Loucy (cell line): ENCODE measurements around the gene PCSK5.

Experiments used
- H2AFZ ChIP-seq: fragments of 200-600 bp; sonication (generic); 2 replicates; pipeline ENCODE4 v1.6.0; 2016; ENCODE audit warnings: antibody characterized with exemption, mild to moderate bottlenecking, low read length, moderate library complexity
- H3F3A ChIP-seq: fragments of 200-600 bp; 2 replicates; pipeline ENCODE4 v1.6.0; 2016; ENCODE audit warnings: antibody characterized with exemption, low read depth, mild to moderate bottlenecking
- H3K27me3 ChIP-seq: fragments of 200-600 bp; sonication (generic); 2 replicates; pipeline ENCODE4 v1.6.1; 2014; ENCODE audit warnings: low read length, mild to moderate bottlenecking; ENCODE audit not compliant: insufficient read depth, poor library complexity, severe bottlenecking
- H3K36me3 ChIP-seq: fragments of 200-600 bp; sonication (generic); 2 replicates; pipeline ENCODE4 v1.6.1; 2016; ENCODE audit warnings: low read length; ENCODE audit not compliant: insufficient read depth
- H3K4me1 ChIP-seq: fragments of 200-600 bp; sonication (generic); 2 replicates; pipeline ENCODE4 v1.5.1; 2014; ENCODE audit warnings: low read length, mild to moderate bottlenecking; ENCODE audit not compliant: insufficient read depth, poor library complexity, severe bottlenecking
- H3K4me2 ChIP-seq: fragments of 200-600 bp; sonication (generic); 2 replicates; pipeline ENCODE4 v1.6.0; 2014; ENCODE audit warnings: antibody characterized with exemption, low read length, low read depth, mild to moderate bottlenecking; ENCODE audit not compliant: poor library complexity, severe bottlenecking
- H3K4me3 ChIP-seq: fragments of 200-600 bp; sonication (generic); 2 replicates; pipeline ENCODE4 v1.5.1; 2014; ENCODE audit warnings: low read length, mild to moderate bottlenecking, mixed read lengths; ENCODE audit not compliant: poor library complexity, severe bottlenecking
- H3K79me2 ChIP-seq: fragments of 200-600 bp; sonication (generic); 2 replicates; pipeline ENCODE4 v1.6.1; 2014; ENCODE audit warnings: low read length; ENCODE audit not compliant: insufficient read depth
- H3K9ac ChIP-seq: fragments of 200-600 bp; sonication (generic); 2 replicates; pipeline ENCODE4 v1.6.0; 2014; ENCODE audit warnings: mild to moderate bottlenecking, low read depth, low read length, moderate library complexity; ENCODE audit not compliant: poor library complexity, severe bottlenecking
- H3K9me2 ChIP-seq: fragments of 200-600 bp; sonication (generic); replicated peaks from 2 replicates; pipeline ENCODE4 v1.6.1; 2016; ENCODE audit warnings: low read depth, low read length, mixed read lengths
- H3K9me3 ChIP-seq: fragments of 200-600 bp; sonication (generic); 2 replicates; pipeline ENCODE4 v1.6.1; 2014; ENCODE audit warnings: mild to moderate bottlenecking, antibody characterized with exemption, low read length, low read depth; ENCODE audit not compliant: insufficient read depth
- H4K20me1 ChIP-seq: fragments of 200-600 bp; sonication (generic); 2 replicates; pipeline ENCODE4 v1.6.0; 2014; ENCODE audit warnings: antibody characterized with exemption, low read length, mild to moderate bottlenecking; ENCODE audit not compliant: insufficient read depth, poor library complexity, severe bottlenecking
- EZH2phosphoT487 ChIP-seq: fragments of 200-600 bp; IDR thresholded peaks from 2 replicates; pipeline ENCODE4 v1.6.1; 2018; ENCODE audit warnings: antibody characterized with exemption, mild to moderate bottlenecking, moderate library complexity, borderline replicate concordance
- TF ChIP-seq, protein P1 (sequence below): fragments of 200-600 bp; sonication (generic); conservative IDR thresholded peaks from 2 replicates; pipeline ENCODE4 v1.5.1; 2014; ENCODE audit warnings: mild to moderate bottlenecking, antibody characterized with exemption, low read length

Gene PCSK5

DNA sequence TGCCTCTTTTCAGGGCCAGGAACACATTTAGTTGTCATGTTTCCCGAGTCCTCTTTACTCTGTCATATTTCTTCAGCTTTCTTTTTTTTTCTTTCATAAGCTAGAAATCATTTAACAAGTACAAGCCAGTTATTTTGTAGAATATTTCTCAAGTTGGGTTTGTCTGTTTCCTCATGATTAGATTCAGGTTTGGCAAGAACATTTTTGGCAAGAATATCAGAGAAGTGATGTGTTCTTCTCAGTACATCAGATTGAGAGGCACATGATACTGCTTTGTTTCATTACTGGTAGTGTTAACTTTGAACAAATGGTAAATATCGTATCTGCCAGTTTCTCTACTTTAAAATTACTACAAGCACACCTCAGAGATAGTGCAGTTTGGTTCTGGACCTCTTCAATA lies 45.1 kb downstream of the PCSK5 start:
- H3K4me2 ChIP-seq = no peak overlapping the region
- H3K36me3 ChIP-seq = no peaks in the 10 kb centered on the region
- no peaks in the 10 kb centered on the region for H3K27me3 ChIP-seq
- no peak overlapping the region for H2AFZ ChIP-seq
- TF ChIP-seq EZH2phosphoT487 = no peak
- TF ChIP-seq, protein P1, sequence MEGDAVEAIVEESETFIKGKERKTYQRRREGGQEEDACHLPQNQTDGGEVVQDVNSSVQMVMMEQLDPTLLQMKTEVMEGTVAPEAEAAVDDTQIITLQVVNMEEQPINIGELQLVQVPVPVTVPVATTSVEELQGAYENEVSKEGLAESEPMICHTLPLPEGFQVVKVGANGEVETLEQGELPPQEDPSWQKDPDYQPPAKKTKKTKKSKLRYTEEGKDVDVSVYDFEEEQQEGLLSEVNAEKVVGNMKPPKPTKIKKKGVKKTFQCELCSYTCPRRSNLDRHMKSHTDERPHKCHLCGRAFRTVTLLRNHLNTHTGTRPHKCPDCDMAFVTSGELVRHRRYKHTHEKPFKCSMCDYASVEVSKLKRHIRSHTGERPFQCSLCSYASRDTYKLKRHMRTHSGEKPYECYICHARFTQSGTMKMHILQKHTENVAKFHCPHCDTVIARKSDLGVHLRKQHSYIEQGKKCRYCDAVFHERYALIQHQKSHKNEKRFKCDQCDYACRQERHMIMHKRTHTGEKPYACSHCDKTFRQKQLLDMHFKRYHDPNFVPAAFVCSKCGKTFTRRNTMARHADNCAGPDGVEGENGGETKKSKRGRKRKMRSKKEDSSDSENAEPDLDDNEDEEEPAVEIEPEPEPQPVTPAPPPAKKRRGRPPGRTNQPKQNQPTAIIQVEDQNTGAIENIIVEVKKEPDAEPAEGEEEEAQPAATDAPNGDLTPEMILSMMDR = no peak
- H3K9me3 ChIP-seq = no peaks in the 10 kb centered on the region
- H3K4me1 ChIP-seq = no peaks in the 10 kb centered on the region
- no peaks in the 10 kb centered on the region for H4K20me1 ChIP-seq
- H3K79me2 ChIP-seq = no peaks in the 10 kb centered on the region
- no peaks in the 10 kb centered on the region for H3F3A ChIP-seq
- no peaks in the 10 kb centered on the region for H3K9me2 ChIP-seq
- H3K4me3 ChIP-seq = no peak overlapping the region
- H3K9ac ChIP-seq = no peak overlapping the region

DNA sequence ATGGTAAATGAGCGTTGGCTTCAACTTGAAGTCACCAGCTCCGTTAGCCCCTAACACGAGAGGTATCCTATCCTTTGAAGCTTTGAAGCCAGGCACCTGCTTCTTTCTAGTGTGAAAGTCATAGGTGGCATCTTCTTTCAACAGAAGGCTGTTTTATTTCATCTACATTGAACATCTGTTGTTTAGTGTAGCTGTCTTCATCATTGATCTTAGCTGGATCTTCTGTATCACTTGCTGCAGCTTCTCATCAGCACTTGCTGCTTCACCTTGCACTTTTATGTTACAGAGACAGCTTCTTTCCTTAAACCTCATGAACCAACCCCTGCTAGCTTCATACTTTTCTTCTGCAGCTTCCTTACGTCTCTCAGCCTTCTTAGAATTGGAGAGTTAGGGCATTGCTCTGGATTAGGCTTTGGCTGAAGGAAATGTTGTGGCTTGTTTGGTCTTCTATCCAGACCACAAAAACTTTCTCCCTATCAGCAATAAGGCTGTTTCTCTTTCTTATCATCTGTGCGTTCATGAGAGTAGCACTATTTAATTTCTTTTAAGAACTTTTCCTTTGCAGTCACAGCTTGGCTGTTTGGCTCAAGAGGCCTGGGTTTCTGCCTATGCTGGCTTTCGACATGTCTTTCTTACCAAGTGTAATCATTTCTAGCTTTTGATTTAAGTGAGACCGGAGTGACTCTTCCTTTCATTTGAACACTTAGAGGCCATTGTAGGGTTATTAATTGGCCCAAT lies 47.2 kb downstream of the PCSK5 start:
- H3K4me1 ChIP-seq = no peaks in the 10 kb centered on the region
- no peak overlapping the region for H3K4me2 ChIP-seq
- H4K20me1 ChIP-seq = no peaks in the 10 kb centered on the region
- H3K9me2 ChIP-seq = no peaks in the 10 kb centered on the region
- no peaks in the 10 kb centered on the region for H3K36me3 ChIP-seq
- no peak overlapping the region for H3K4me3 ChIP-seq
- TF ChIP-seq, protein P1 = no peak
- TF ChIP-seq EZH2phosphoT487 = no peak
- no peaks in the 10 kb centered on the region for H3K79me2 ChIP-seq
- H2AFZ ChIP-seq = no peak overlapping the region
- no peak overlapping the region for H3K9ac ChIP-seq
- no peaks in the 10 kb centered on the region for H3K27me3 ChIP-seq
- H3K9me3 ChIP-seq = no peaks in the 10 kb centered on the region
- no peaks in the 10 kb centered on the region for H3F3A ChIP-seq

DNA sequence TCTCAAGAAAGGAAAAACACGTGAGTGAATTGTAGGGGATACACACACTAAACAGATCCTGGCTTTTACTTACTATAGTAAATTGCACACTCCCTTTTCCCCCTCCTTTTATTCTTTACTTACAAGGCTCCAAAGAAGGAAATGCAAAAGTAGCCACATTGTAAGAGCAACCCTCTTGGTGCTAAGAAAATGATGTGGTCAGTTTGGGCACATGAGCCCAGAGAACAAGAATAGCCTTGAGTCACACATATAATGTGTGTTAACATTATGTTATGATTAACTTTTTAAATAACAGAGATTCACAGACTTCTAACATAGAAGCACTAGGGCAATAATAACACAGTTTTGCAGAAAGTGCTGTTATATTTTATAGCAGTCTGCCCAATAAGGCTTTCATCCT lies 48.5 kb downstream of the PCSK5 start:
- TF ChIP-seq EZH2phosphoT487 = no peak
- TF ChIP-seq, protein P1 = no peak
- Histone ChIP-seq H3K4me1 (no peaks in the 10 kb centered on the region), H3K36me3 (no peaks in the 10 kb centered on the region), H3K4me2 (no peak overlapping the region), H3K9me2 (no peaks in the 10 kb centered on the region), H3K9ac (no peak overlapping the region), H3K27me3 (no peaks in the 10 kb centered on the region), H4K20me1 (no peaks in the 10 kb centered on the region), H3F3A (no peaks in the 10 kb centered on the region), H2AFZ (no peak overlapping the region), H3K79me2 (no peaks in the 10 kb centered on the region), H3K9me3 (no peaks in the 10 kb centered on the region), H3K4me3 (no peak overlapping the region)
